PC-3 (cell line): Measurements from ENCODE around the gene DENND6B. TPM values are rescaled to one million over a fixed set of nuclear protein-coding genes. Genes with fewer than 3 reads are reported as not detected.
A peak's percentile ranks its signal among the peaks of the same experiment; 100 is the strongest.

ENCODE experiments used
- ATAC-seq: fragments of 200-7000 bp; cut with Tn5 transposase; 2 replicates; pipeline ENCODE4 v1.9.1; 2020; ENCODE audit warnings: mild to moderate bottlenecking, moderate library complexity
- BruUV-seq: library from RNA; stranded (reverse); fragments of 400-500 nt; replicated peaks from 2 replicates; lab custom pipeline; 2021; lab: Mats Ljungman, UMichigan
- CTCF ChIA-PET: fragments of 300-600 bp; sonication (Branson Sonifier 250); formaldehyde crosslinking; loops from one replicate; lab custom pipeline; 2022; ENCODE audit warnings: antibody characterized with exemption; lab: Charles Lee
- POLR2A ChIA-PET: fragments of 300-600 bp; sonication (Branson Sonifier 250); formaldehyde crosslinking; loops from one replicate; lab custom pipeline; 2022; ENCODE audit warnings: antibody characterized with exemption; ENCODE audit not compliant: unreplicated experiment; lab: Charles Lee
- DNase-seq: peaks from one replicate; pipeline ENCODE4 v3.0.0-alpha.2; 2015
- H2AFZ ChIP-seq: fragments of 300-600 bp; sonication (generic); 2 replicates; pipeline ENCODE4 v1.6.0; 2016; ENCODE audit warnings: antibody characterized with exemption, low read length
- H3F3A ChIP-seq: fragments of 300-600 bp; sonication (generic); one replicate; pipeline ENCODE4 v1.6.0; 2017; ENCODE audit warnings: antibody characterized with exemption, low read length, control low read depth, mild to moderate bottlenecking; ENCODE audit not compliant: unreplicated experiment
- H3K27ac ChIP-seq: fragments of 300-600 bp; sonication (generic); 2 replicates; pipeline ENCODE4 v1.5.1; 2016; ENCODE audit warnings: mild to moderate bottlenecking, low read length
- H3K27me3 ChIP-seq: fragments of 300-600 bp; sonication (generic); 2 replicates; pipeline ENCODE4 v1.6.1; 2016; ENCODE audit warnings: low read length, mixed read lengths
- H3K36me3 ChIP-seq: fragments of 300-600 bp; sonication (generic); 2 replicates; pipeline ENCODE4 v1.6.1; 2016; ENCODE audit warnings: low read depth, mixed run types, low read length, mixed read lengths
- H3K4me1 ChIP-seq: fragments of 300-600 bp; sonication (generic); 2 replicates; pipeline ENCODE4 v1.5.1; 2016; ENCODE audit warnings: low read length; ENCODE audit not compliant: insufficient read depth
- H3K4me2 ChIP-seq: fragments of 300-600 bp; sonication (generic); 2 replicates; pipeline ENCODE4 v1.6.0; 2016; ENCODE audit warnings: low read length
- H3K4me3 ChIP-seq: fragments of 300-600 bp; sonication (generic); 2 replicates; pipeline ENCODE4 v1.5.1; 2016; ENCODE audit warnings: mild to moderate bottlenecking, low read length, mixed read lengths
- H3K79me2 ChIP-seq: fragments of 300-600 bp; sonication (generic); 2 replicates; pipeline ENCODE4 v1.6.1; 2017; ENCODE audit warnings: low read length, mixed read lengths
- H3K9ac ChIP-seq: fragments of 300-600 bp; sonication (generic); 2 replicates; pipeline ENCODE4 v1.6.0; 2016; ENCODE audit warnings: mild to moderate bottlenecking, low read length
- H3K9me2 ChIP-seq: fragments of 300-600 bp; sonication (generic); replicated peaks from 2 replicates; pipeline ENCODE4 v1.6.1; 2016; ENCODE audit warnings: mixed run types, low read length, mixed read lengths
- H3K9me3 ChIP-seq: fragments of 300-600 bp; sonication (generic); 2 replicates; pipeline ENCODE4 v1.6.1; 2016; ENCODE audit warnings: low read length, mixed read lengths
- H4K20me1 ChIP-seq: fragments of 300-600 bp; sonication (generic); 2 replicates; pipeline ENCODE4 v1.6.1; 2016; ENCODE audit warnings: low read length, mixed read lengths
- EZH2 ChIP-seq: fragments of 300-600 bp; sonication (generic); IDR thresholded peaks from one replicate; pipeline ENCODE4 v1.6.1; 2017; ENCODE audit warnings: antibody characterized with exemption, mild to moderate bottlenecking, low read length; ENCODE audit not compliant: unreplicated experiment
- EZH2phosphoT487 ChIP-seq: fragments of 300-600 bp; sonication (generic); IDR thresholded peaks from 2 replicates; pipeline ENCODE4 v1.6.1; 2018; ENCODE audit warnings: mild to moderate bottlenecking, antibody characterized with exemption, low read length, borderline replicate concordance
- intact Hi-C: fragments of 100-400 bp; cut with micrococcal nuclease; formaldehyde crosslinking; loops from 2 replicates; pipeline ENCODE4 v1.9.0; 2023
- total RNA-seq: library from RNA; depleted of rRNA; stranded (reverse); fragments of >200 nt; gene quantifications from 2 replicates; pipeline ENCODE4 v1.2.3, GENCODE V29; 2014
- TF ChIP-seq, protein P1 (sequence below): fragments of 300-600 bp; sonication (generic); conservative IDR thresholded peaks from 2 replicates; pipeline ENCODE4 v1.5.1; 2017; ENCODE audit warnings: antibody characterized with exemption, low read depth, mild to moderate bottlenecking, low read length

DENND6B gene
- total RNA-seq, 1 experiment from 2014 or later = 1.1 TPM

DNA sequence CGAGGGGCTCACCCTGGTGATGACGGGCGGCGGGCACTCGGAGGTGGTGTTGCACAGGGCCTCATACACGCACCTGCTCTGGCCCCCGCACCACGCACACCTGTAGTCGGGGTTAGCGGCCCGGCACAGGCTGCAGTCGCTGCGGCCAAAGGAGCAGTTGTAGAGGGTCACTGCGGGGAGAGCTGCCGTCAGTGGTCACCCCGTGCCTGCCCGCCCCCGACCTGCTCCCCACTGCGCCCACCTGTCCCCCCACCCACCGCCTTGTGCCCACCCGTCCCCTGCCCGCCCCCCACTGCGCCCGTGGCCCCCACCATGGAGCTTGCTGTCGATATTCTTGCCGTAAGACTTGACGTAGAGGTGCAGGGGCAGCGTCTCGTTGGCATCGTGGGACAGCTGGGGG is 43.0 kb downstream of the DENND6B start:
- Histone ChIP-seq H4K20me1 (no peaks in the 10 kb centered on the region), H3K27ac (no peak overlapping the region), H3K79me2 (peaks cover 13% of the 10 kb centered on the region), H3K27me3 (no peaks in the 10 kb centered on the region), H3K36me3 (peaks cover 13% of the 10 kb centered on the region; the same call in 1 of the 2 replicates), H3K4me3 (no peak overlapping the region), H3K4me1 (peaks cover 16% of the 10 kb centered on the region), H3K9ac (no peak overlapping the region), H3K9me2 (no peaks in the 10 kb centered on the region), H3F3A (no peaks in the 10 kb centered on the region), H2AFZ (no peak overlapping the region), H3K9me3 (no peaks in the 10 kb centered on the region), H3K4me2 (no peak overlapping the region)
- intact Hi-C loops = no loop called here
- ATAC-seq = no peak
- DNase-seq = no peak
- ChIA-PET CTCF (no interaction called here), POLR2A (no interaction called here)
- TF ChIP-seq, protein P1, sequence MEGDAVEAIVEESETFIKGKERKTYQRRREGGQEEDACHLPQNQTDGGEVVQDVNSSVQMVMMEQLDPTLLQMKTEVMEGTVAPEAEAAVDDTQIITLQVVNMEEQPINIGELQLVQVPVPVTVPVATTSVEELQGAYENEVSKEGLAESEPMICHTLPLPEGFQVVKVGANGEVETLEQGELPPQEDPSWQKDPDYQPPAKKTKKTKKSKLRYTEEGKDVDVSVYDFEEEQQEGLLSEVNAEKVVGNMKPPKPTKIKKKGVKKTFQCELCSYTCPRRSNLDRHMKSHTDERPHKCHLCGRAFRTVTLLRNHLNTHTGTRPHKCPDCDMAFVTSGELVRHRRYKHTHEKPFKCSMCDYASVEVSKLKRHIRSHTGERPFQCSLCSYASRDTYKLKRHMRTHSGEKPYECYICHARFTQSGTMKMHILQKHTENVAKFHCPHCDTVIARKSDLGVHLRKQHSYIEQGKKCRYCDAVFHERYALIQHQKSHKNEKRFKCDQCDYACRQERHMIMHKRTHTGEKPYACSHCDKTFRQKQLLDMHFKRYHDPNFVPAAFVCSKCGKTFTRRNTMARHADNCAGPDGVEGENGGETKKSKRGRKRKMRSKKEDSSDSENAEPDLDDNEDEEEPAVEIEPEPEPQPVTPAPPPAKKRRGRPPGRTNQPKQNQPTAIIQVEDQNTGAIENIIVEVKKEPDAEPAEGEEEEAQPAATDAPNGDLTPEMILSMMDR = no peak
- TF ChIP-seq EZH2 = no peak
- no peak for TF ChIP-seq EZH2phosphoT487
- BruUV-seq = no TSS peak

DNA sequence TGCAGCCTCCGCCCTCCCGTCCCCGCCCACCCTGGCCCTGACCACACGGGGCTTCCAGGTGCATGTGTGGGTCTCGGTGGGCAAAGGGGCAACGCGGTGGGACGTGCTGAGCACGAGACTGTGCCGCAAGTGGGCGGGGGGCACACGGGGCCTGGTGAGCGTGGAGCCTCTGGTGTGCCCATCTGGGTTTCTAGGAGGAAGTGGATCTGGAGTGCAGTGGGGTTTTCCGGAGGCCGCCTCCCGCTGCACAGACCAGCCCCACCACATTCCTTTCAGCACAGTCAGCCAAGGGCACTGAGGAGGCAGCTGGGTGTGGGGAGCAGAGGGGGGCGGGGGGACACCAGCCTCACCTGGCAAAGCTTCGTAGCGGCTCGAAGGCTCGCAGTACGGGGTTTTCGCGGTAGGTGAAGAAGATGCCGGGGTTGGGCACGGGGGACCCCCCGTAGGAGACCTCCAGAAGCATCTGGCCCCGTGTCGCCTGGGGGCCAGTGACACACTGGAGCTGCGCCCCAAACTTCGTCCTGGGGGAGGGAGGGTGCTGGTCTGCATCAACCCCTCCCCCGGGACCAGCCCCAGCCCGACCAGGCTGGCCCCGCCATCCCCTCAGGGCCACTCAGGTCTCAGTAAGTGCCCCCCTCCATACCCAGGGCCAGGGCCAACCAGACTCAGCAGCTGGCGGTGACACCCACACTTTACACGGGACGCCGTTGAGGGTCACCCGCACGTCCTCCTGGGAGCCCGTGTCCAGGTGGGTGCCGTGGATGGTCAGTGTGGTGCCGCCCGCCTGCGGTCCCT is 44.3 kb downstream of the DENND6B start:
- H3K9ac ChIP-seq = peak overlapping the region; percentile 63
- no peak overlapping the region for H2AFZ ChIP-seq
- intact Hi-C loops = loop anchor here (1.0 kb wide), 1 partner anchor 22 kb away; no protein-coding TSS in a partner anchor
- peaks cover 13% of the 10 kb centered on the region; the same call in 1 of the 2 replicates for H3K36me3 ChIP-seq
- H3K9me3 ChIP-seq = no peaks in the 10 kb centered on the region
- H3K9me2 ChIP-seq = no peaks in the 10 kb centered on the region
- H3F3A ChIP-seq = no peaks in the 10 kb centered on the region
- H3K4me3 ChIP-seq = peak overlapping the region; percentile 49; the same call in 1 of the 2 replicates
- ChIA-PET CTCF (interaction anchor here (0.7 kb wide), 1 partner anchor 135 kb away, joined by 3 read pairs; no protein-coding TSS in a partner anchor), POLR2A (interaction anchor here (0.7 to 0.9 kb wide), 2 partner anchors 11 to 25 kb away, joined by 3 to 6 read pairs; partner anchors contain the start of gene PLXNB2)
- peaks cover 16% of the 10 kb centered on the region for H3K4me1 ChIP-seq
- ATAC-seq = peak; percentile 90
- no peaks in the 10 kb centered on the region for H3K27me3 ChIP-seq
- BruUV-seq = TSS peak; percentile 66
- peak overlapping the region; percentile 77 for H3K4me2 ChIP-seq
- H3K27ac ChIP-seq = peak overlapping the region; percentile 83
- H3K79me2 ChIP-seq = peaks cover 13% of the 10 kb centered on the region
- peak; percentile 89 for DNase-seq
- no peaks in the 10 kb centered on the region for H4K20me1 ChIP-seq
- TF ChIP-seq, protein P1 = no peak
- TF ChIP-seq EZH2phosphoT487 (no peak), EZH2 (no peak)

DNA sequence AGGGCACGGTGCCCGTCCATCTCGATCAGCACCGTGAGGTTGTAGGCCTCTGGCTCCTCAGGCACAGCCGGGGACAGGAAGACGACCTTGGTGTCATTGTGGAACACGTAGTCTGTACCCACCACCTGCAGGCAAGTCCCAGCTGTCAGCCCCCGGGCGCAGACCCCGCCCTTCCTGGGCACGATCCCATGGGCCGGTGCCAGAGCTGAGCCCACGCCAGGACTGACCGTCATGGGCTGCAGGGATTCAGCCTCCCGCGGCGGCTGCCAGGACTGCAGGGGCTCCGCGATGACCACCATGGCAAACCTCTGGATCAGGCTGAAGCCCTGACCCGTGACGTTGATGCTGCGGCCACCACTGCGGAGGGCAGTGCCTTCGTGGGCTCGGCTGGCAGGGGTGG is 44.9 kb downstream of the DENND6B start:
- POLR2A ChIA-PET = interaction anchor here (0.7 to 0.9 kb wide), 2 partner anchors 12 to 25 kb away, joined by 3 to 6 read pairs; partner anchors contain the start of gene PLXNB2
- H3K9me3 ChIP-seq = no peaks in the 10 kb centered on the region
- peaks cover 13% of the 10 kb centered on the region for H3K79me2 ChIP-seq
- H3K9ac ChIP-seq = peak overlapping the region; percentile 63
- peaks cover 16% of the 10 kb centered on the region for H3K4me1 ChIP-seq
- ATAC-seq (peak; percentile 26), DNase-seq (peak; percentile 56)
- H3K27me3 ChIP-seq = no peaks in the 10 kb centered on the region
- CTCF ChIA-PET = no interaction called here
- no TSS peak for BruUV-seq
- TF ChIP-seq EZH2 (no peak), EZH2phosphoT487 (no peak)
- TF ChIP-seq, protein P1 = no peak
- intact Hi-C loops = loop anchor here (1.0 kb wide), 1 partner anchor 22 kb away; no protein-coding TSS in a partner anchor
- no peak overlapping the region for H2AFZ ChIP-seq
- peaks cover 16% of the 10 kb centered on the region; the same call in 1 of the 2 replicates for H3K36me3 ChIP-seq
- no peaks in the 10 kb centered on the region for H4K20me1 ChIP-seq
- no peaks in the 10 kb centered on the region for H3F3A ChIP-seq
- H3K4me3 ChIP-seq = peak overlapping the region; percentile 37; the same call in 1 of the 2 replicates
- no peaks in the 10 kb centered on the region for H3K9me2 ChIP-seq
- H3K4me2 ChIP-seq = peak overlapping the region; percentile 77
- H3K27ac ChIP-seq = peak overlapping the region; percentile 83
